H1 (cell line): ENCODE measurements around the gene XNDC1N. TPM values are rescaled to one million over a fixed set of nuclear protein-coding genes. Genes with fewer than 3 reads are reported as not detected.
A peak's percentile ranks its signal among the peaks of the same experiment; 100 is the strongest.

Experiments
- CTCF ChIA-PET: fragments of 300-600 bp; sonication (Branson Sonifier 250); formaldehyde crosslinking; loops from one replicate; lab custom pipeline; 2021; ENCODE audit not compliant: partially characterized antibody; lab: Charles Lee
- POLR2A ChIA-PET: fragments of 300-600 bp; sonication (Branson Sonifier 250); formaldehyde crosslinking; loops from one replicate; lab custom pipeline; 2021; ENCODE audit warnings: inconsistent platforms; ENCODE audit not compliant: partially characterized antibody; lab: Charles Lee
- DNase-seq, 2 experiments: peaks; one replicate each; pipeline versions ENCODE4 v3.0.0 to v3.0.0-alpha.2; 2010 to 2022; ENCODE audit warnings: low spot score in 2 of 2, low read depth in 1 of 2, mixed read lengths in 1 of 2
- FAIRE-seq: peaks from 2 replicates; lab custom pipeline; 2011; peaks lifted over from hg19 to GRCh38; lab: Jason Lieb, UNC
- H2AFZ ChIP-seq: 2 replicates; pipeline ENCODE4 v1.8.1; 2012; ENCODE audit warnings: low read length, inconsistent platforms
- H2AK5ac ChIP-seq: 2 replicates; pipeline ENCODE4 v1.6.1; 2013; ENCODE audit warnings: low read depth, low read length
- H2BK120ac ChIP-seq: replicated peaks from 2 replicates; pipeline ENCODE3; 2013; ENCODE audit warnings: low read depth, low read length, inconsistent platforms
- H2BK12ac ChIP-seq: 2 replicates; pipeline ENCODE4 v1.6.1; 2013; ENCODE audit warnings: low read depth, low read length
- H2BK15ac ChIP-seq: 2 replicates; pipeline ENCODE4 v1.6.1; 2013; ENCODE audit warnings: low read length
- H2BK20ac ChIP-seq: 2 replicates; pipeline ENCODE4 v1.6.1; 2013; ENCODE audit warnings: low read length
- H2BK5ac ChIP-seq: 2 replicates; pipeline ENCODE4 v1.6.1; 2013; ENCODE audit warnings: low read depth, low read length
- H3K14ac ChIP-seq: 2 replicates; pipeline ENCODE4 v1.6.1; 2013; ENCODE audit warnings: inconsistent platforms; ENCODE audit not compliant: insufficient read length
- H3K18ac ChIP-seq: 2 replicates; pipeline ENCODE4 v1.6.1; 2013; ENCODE audit warnings: low read length; ENCODE audit errors: extremely low read depth
- H3K23ac ChIP-seq: 2 replicates; pipeline ENCODE4 v1.6.1; 2013; ENCODE audit warnings: inconsistent platforms; ENCODE audit not compliant: insufficient read length
- H3K23me2 ChIP-seq: 2 replicates; pipeline ENCODE4 v1.6.1; 2013; ENCODE audit warnings: low read depth, low read length
- H3K27ac ChIP-seq: 2 replicates; pipeline ENCODE4 v1.6.1; 2011; ENCODE audit warnings: low read depth, low read length, inconsistent platforms
- H3K27me3 ChIP-seq, 4 experiments: replicated peaks in 1 of 4; 1 replicate in 1 of 4; 2 replicates in 3 of 4; pipeline versions ENCODE4 v1.6.1 to v1.8.1; 2011 to 2013; ENCODE audit warnings: low read length in 3 of 4, mild to moderate bottlenecking in 3 of 4, inconsistent platforms in 2 of 4, mixed read lengths in 2 of 4, moderate library complexity in 1 of 4; ENCODE audit not compliant: control insufficient read depth in 3 of 4, insufficient read depth in 3 of 4; ENCODE audit errors: extremely low read depth in 1 of 4
- H3K36me3 ChIP-seq, 4 experiments: 2 replicates each; pipeline versions ENCODE4 v1.6.1 to v1.8.1; 2011 to 2013; ENCODE audit warnings: mild to moderate bottlenecking in 4 of 4, low read length in 3 of 4, moderate library complexity in 2 of 4, control low read depth in 1 of 4, inconsistent platforms in 1 of 4; ENCODE audit not compliant: insufficient read depth in 4 of 4, control insufficient read depth in 2 of 4
- H3K4ac ChIP-seq: replicated peaks from 2 replicates; pipeline ENCODE3; 2013; ENCODE audit warnings: low read length, low read depth, mixed read lengths, inconsistent platforms; ENCODE audit not compliant: insufficient read length
- H3K4me1 ChIP-seq, 4 experiments: replicated peaks in 1 of 4; 1 replicate in 1 of 4; 2 replicates in 3 of 4; pipeline versions ENCODE4 v1.6.1 to v1.8.1; 2011 to 2013; ENCODE audit warnings: low read length in 3 of 4, inconsistent platforms in 2 of 4, mixed read lengths in 1 of 4; ENCODE audit not compliant: insufficient read depth in 4 of 4, control insufficient read depth in 3 of 4
- H3K4me2 ChIP-seq, 2 experiments: 2 replicates each; pipeline versions ENCODE4 v1.6.1 to v1.8.1; 2011 to 2013; ENCODE audit warnings: low read depth in 2 of 2, low read length in 2 of 2, control low read depth in 1 of 2, inconsistent platforms in 1 of 2, mild to moderate bottlenecking in 1 of 2; ENCODE audit not compliant: insufficient read depth in 1 of 2
- H3K4me3 ChIP-seq, 4 experiments: fragments of 200-600, 300-600 bp in 1 of 4; sonication (generic), shearing (Covaris generic), sonication (Bioruptor Twin) in 1 of 4; 2 replicates each; pipeline versions ENCODE4 v1.5.1 to v1.8.1; 2011 to 2016; ENCODE audit warnings: low read length in 4 of 4, low read depth in 3 of 4, control low read depth in 2 of 4, inconsistent platforms in 2 of 4, mild to moderate bottlenecking in 2 of 4, mixed read lengths in 1 of 4, moderate library complexity in 1 of 4; ENCODE audit not compliant: insufficient read depth in 2 of 4; ENCODE audit errors: extremely low read depth in 1 of 4
- H3K56ac ChIP-seq: replicated peaks from 2 replicates; pipeline ENCODE3; 2013; ENCODE audit warnings: low read depth, mild to moderate bottlenecking, mixed read lengths, low read length, inconsistent platforms; ENCODE audit not compliant: insufficient read length
- H3K79me1 ChIP-seq: 2 replicates; pipeline ENCODE4 v1.6.1; 2013; ENCODE audit warnings: low read depth, low read length, control low read depth
- H3K79me2 ChIP-seq, 2 experiments: 2 replicates each; pipeline versions ENCODE4 v1.6.1 to v1.8.1; 2012 to 2013; ENCODE audit warnings: low read length in 2 of 2, mild to moderate bottlenecking in 2 of 2, inconsistent platforms in 1 of 2; ENCODE audit not compliant: insufficient read depth in 2 of 2, control insufficient read depth in 1 of 2
- H3K9ac ChIP-seq, 4 experiments: replicated peaks in 1 of 4; 1 replicate in 1 of 4; 2 replicates in 3 of 4; pipeline versions ENCODE4 v1.6.1 to v1.8.1; 2011 to 2013; ENCODE audit warnings: low read depth in 3 of 4, low read length in 3 of 4, control low read depth in 2 of 4, mild to moderate bottlenecking in 2 of 4, moderate library complexity in 2 of 4, inconsistent platforms in 1 of 4; ENCODE audit errors: extremely low read depth in 1 of 4
- H3K9me3 ChIP-seq, 2 experiments: 2 replicates each; pipeline versions ENCODE4 v1.6.1 to v1.8.1; 2012 to 2013; ENCODE audit warnings: mild to moderate bottlenecking in 2 of 2, moderate library complexity in 2 of 2, control low read depth in 1 of 2, inconsistent platforms in 1 of 2, low read depth in 1 of 2, low read length in 1 of 2, mixed read lengths in 1 of 2; ENCODE audit not compliant: insufficient read depth in 2 of 2
- H4K20me1 ChIP-seq, 2 experiments: replicated peaks in 1 of 2; 2 replicates each; pipeline versions ENCODE3 to v1.8.1; 2011 to 2013; ENCODE audit warnings: inconsistent platforms in 2 of 2, low read length in 2 of 2, mild to moderate bottlenecking in 1 of 2; ENCODE audit not compliant: insufficient read depth in 2 of 2, control insufficient read depth in 1 of 2
- H4K5ac ChIP-seq: 2 replicates; pipeline ENCODE4 v1.6.1; 2013; ENCODE audit warnings: low read length, low read depth, mixed read lengths, inconsistent platforms; ENCODE audit not compliant: insufficient read length
- H4K8ac ChIP-seq: 2 replicates; pipeline ENCODE4 v1.8.0; 2013; ENCODE audit warnings: mild to moderate bottlenecking, moderate library complexity, low read length, inconsistent platforms; ENCODE audit not compliant: insufficient read depth; ENCODE audit errors: extremely low read depth
- H4K91ac ChIP-seq: replicated peaks from 2 replicates; pipeline ENCODE3; 2013; ENCODE audit warnings: low read length, mixed read lengths, inconsistent platforms; ENCODE audit not compliant: insufficient read length
- CEBPB ChIP-seq: IDR thresholded peaks from 2 replicates; pipeline ENCODE4 v1.6.1; 2012; ENCODE audit warnings: low read depth, low read length
- CTBP2 ChIP-seq: IDR thresholded peaks from 2 replicates; pipeline ENCODE4 v1.7.0; 2011; ENCODE audit warnings: borderline replicate concordance, mild to moderate bottlenecking, moderate library complexity, mixed read lengths, low read length; ENCODE audit not compliant: insufficient read depth, insufficient read length
- JUN ChIP-seq: IDR thresholded peaks from 2 replicates; pipeline ENCODE4 v1.6.1; 2011; ENCODE audit warnings: low read depth, mild to moderate bottlenecking, improper control_type of control experiment, low read length
- KDM5A ChIP-seq: fragments of 200-600 bp; IDR thresholded peaks from 2 replicates; pipeline ENCODE4 v1.7.1; 2012; ENCODE audit warnings: mild to moderate bottlenecking, low read length, inconsistent platforms, mixed read lengths
- PHF8 ChIP-seq: fragments of 200-600 bp; sonication (generic); conservative IDR thresholded peaks from 2 replicates; pipeline ENCODE4 v1.7.1; 2012; ENCODE audit warnings: low read depth, mild to moderate bottlenecking, inconsistent platforms, low read length, moderate library complexity
- RFX5 ChIP-seq: IDR thresholded peaks from 2 replicates; pipeline ENCODE4 v1.6.1; 2011; ENCODE audit warnings: low read depth, low read length, improper control_type of control experiment, borderline replicate concordance
- SIRT6 ChIP-seq: IDR thresholded peaks from one replicate; pipeline ENCODE4 v1.7.1; 2012; ENCODE audit warnings: low read length, inconsistent platforms
- SIX5 ChIP-seq: IDR thresholded peaks from 2 replicates; pipeline ENCODE4 v1.6.1; 2011; ENCODE audit warnings: mild to moderate bottlenecking, low read depth, low read length
- TBP ChIP-seq: IDR thresholded peaks from 2 replicates; pipeline ENCODE4 v1.6.1; 2011; ENCODE audit warnings: low read depth, low read length, improper control_type of control experiment
- TCF12 ChIP-seq: IDR thresholded peaks from 2 replicates; pipeline ENCODE4 v1.6.1; 2011; ENCODE audit warnings: low read depth, mild to moderate bottlenecking, low read length
- WGBS, 2 experiments: shearing (Covaris generic) in 1 of 2; methylation state at CpG; one replicate each; pipeline versions ENCODE4 v1.1.6 to v1.1.7; 2013 to 2015; ENCODE audit warnings: low lambda C conversion rate in 2 of 2, mixed read lengths in 2 of 2, inconsistent platforms in 1 of 2, low coverage in 1 of 2, missing lambda C conversion rate in 1 of 2; ENCODE audit not compliant: insufficient replicate concordance in 2 of 2, insufficient coverage in 1 of 2, insufficient read length in 1 of 2; ENCODE audit errors: extremely low coverage in 1 of 2, missing lambda C conversion rate in 1 of 2; 5-methylcytosine and 5-hydroxymethylcytosine counted together
- polyA plus RNA-seq, 7 experiments: library from polyadenylated mRNA; depleted of rRNA in 3 of 7; stranded (reverse) in 5 of 7; unstranded in 2 of 7; fragments of >200 nt in 5 of 7; fragments of 200-250 nt in 2 of 7; gene quantifications; 1 replicate in 5 of 7; 2 replicates in 1 of 7; 4 replicates in 1 of 7; pipeline versions ENCODE4 v1.2.1 to v1.2.3, GENCODE V29; 2011 to 2013; ENCODE audit warnings: missing spikeins in 2 of 7, mixed read lengths in 2 of 7
- total RNA-seq: library from RNA; stranded (reverse); fragmentation: NEBNext Ultra II Directional; extraction: Animal tissue kit (Norgen Biotek cat#: 25700); gene quantifications from 2 replicates; pipeline ENCODE4 v1.2.1, GENCODE V29; 2021
- TF ChIP-seq, protein P1 (sequence below): IDR thresholded peaks from 2 replicates; pipeline ENCODE4 v1.6.1; 2012; ENCODE audit warnings: low read length, inconsistent platforms

Gene XNDC1N
- total and polyA plus RNA-seq, 2 of the 8 experiments (the other 6 are each of a cell fraction or from before 2014, with no cell fraction given): 5.8 to 7.5 TPM

DNA sequence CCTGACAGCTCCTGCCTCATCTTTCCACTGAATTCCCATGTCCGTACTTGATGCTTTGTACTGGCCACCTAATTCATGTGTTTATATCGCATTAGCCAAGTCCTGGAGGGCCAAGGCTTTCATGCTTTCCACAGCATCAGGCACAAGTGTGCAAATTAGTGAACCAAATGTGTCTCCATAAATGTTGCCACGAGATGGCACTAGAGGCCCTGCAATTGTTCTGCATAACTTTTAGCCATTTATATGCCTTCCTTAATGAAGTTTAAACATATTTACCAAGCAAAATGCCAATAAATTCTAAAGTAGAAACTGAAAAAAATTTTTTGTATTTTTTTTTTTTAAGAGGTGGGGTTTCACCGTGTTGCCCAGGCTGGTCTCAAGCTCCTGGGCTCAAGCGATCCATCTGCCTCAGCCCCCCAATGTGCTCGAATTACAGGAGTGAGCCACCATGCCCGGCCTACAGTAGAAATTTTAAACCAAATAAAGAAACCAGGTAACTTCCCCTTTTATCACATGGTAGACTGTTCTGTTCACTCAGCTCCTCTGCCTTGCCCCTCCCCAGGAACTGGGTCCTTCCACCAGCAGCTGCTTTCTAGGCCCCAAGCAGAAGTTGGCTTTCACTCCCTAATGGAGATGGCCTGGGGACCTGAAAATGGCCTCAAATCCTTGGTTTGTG, 49.5 kb upstream of the XNDC1N start:
- Histone ChIP-seq H3K23me2 (no peaks in the 10 kb centered on the region), H3K9ac (no peak overlapping the region), H2AFZ (no peak overlapping the region), H3K9me3 (no peaks in the 10 kb centered on the region), H4K5ac (no peak overlapping the region), H2BK15ac (no peak overlapping the region), H4K20me1 (peaks cover 0 to 4% of the 10 kb centered on the region in 2 experiments), H4K8ac (no peak overlapping the region), H3K18ac (no peak overlapping the region), H3K4me1 (no peaks in the 10 kb centered on the region), H3K36me3 (peaks cover 0 to 9% (median 4%) of the 10 kb centered on the region in 4 experiments; a peak in 4 of 8 replicates), H3K56ac (no peak overlapping the region), H2BK12ac (no peak overlapping the region), H3K14ac (no peak overlapping the region), H2AK5ac (no peak overlapping the region), H4K91ac (no peak overlapping the region), H3K4ac (no peak overlapping the region), H3K27ac (no peak overlapping the region), H3K27me3 (no peaks in the 10 kb centered on the region), H3K79me2 (no peaks in the 10 kb centered on the region), H2BK5ac (no peak overlapping the region), H3K4me3 (no peak overlapping the region), H3K79me1 (no peaks in the 10 kb centered on the region), H2BK120ac (no peak overlapping the region), H3K23ac (no peak overlapping the region), H2BK20ac (no peak overlapping the region), H3K4me2 (no peak overlapping the region)
- whole genome bisulfite sequencing, 2 experiments: 83% methylated on average over 7 of the region's 7 CpGs; no CpG with 5 or more reads in 1 of the 2 experiments
- FAIRE-seq (peak; percentile 19), DNase-seq (peak in 1 of 2 experiments; percentile 52)
- ChIA-PET CTCF (interaction anchor here (0.6 to 4.8 kb wide), 38 partner anchors 8 to 477 kb away, joined by 3 to 54 read pairs (median 4); partner anchors contain the start of gene IL18BP), POLR2A (interaction anchor here (0.7 to 1.8 kb wide), 3 partner anchors 9 to 22 kb away, joined by 3 to 4 read pairs (median 3); no protein-coding TSS in a partner anchor)
- TF ChIP-seq TCF12: no peak
- TF ChIP-seq KDM5A: no peak
- no peak for TF ChIP-seq CEBPB
- TF ChIP-seq, protein P1, sequence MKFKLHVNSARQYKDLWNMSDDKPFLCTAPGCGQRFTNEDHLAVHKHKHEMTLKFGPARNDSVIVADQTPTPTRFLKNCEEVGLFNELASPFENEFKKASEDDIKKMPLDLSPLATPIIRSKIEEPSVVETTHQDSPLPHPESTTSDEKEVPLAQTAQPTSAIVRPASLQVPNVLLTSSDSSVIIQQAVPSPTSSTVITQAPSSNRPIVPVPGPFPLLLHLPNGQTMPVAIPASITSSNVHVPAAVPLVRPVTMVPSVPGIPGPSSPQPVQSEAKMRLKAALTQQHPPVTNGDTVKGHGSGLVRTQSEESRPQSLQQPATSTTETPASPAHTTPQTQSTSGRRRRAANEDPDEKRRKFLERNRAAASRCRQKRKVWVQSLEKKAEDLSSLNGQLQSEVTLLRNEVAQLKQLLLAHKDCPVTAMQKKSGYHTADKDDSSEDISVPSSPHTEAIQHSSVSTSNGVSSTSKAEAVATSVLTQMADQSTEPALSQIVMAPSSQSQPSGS: no peak
- no peak for TF ChIP-seq TBP
- TF ChIP-seq RFX5: no peak
- TF ChIP-seq SIRT6: no peak
- no peak for TF ChIP-seq JUN
- no peak for TF ChIP-seq CTBP2
- no peak for TF ChIP-seq SIX5
- no peak for TF ChIP-seq PHF8
